IMR-90 (cell line): ENCODE results near the gene UBA3. TPM values are rescaled to one million over a fixed set of nuclear protein-coding genes. Genes with fewer than 3 reads are reported as not detected.

Experiments used
- ATAC-seq: fragments of 200-7000 bp; cut with Tn5 transposase; 2 replicates; pipeline ENCODE4 v1.9.1; 2020; ENCODE audit warnings: low read depth, mild to moderate bottlenecking, moderate library complexity
- BruUV-seq: library from RNA; stranded (reverse); fragments of 400-500 nt; replicated peaks from 2 replicates; lab custom pipeline; 2021; lab: Mats Ljungman, UMichigan
- CTCF ChIA-PET: fragments of 300-600 bp; formaldehyde crosslinking; extraction: SDS; loops from one replicate; lab custom pipeline; 2021; ENCODE audit warnings: antibody characterized with exemption; lab: Yijun Ruan, JAX
- POLR2A ChIA-PET: fragments of 300-600 bp; sonication (Branson Sonifier 250); formaldehyde crosslinking; loops from one replicate; lab custom pipeline; 2022; ENCODE audit warnings: antibody characterized with exemption; ENCODE audit not compliant: unreplicated experiment; lab: Charles Lee
- DNase-seq: peaks from one replicate; pipeline ENCODE4 v3.0.0; 2013
- H2AFZ ChIP-seq: replicated peaks from 2 replicates; pipeline ENCODE3; 2013; ENCODE audit warnings: low read length, mild to moderate bottlenecking; ENCODE audit not compliant: poor library complexity
- H2AK5ac ChIP-seq: 2 replicates; pipeline ENCODE4 v1.6.1; 2013; ENCODE audit warnings: low read depth, low read length, inconsistent platforms
- H2AK9ac ChIP-seq: replicated peaks from 2 replicates; pipeline ENCODE3; 2013; ENCODE audit warnings: mild to moderate bottlenecking, low read depth, low read length, moderate library complexity; ENCODE audit not compliant: poor library complexity
- H2BK120ac ChIP-seq: 2 replicates; pipeline ENCODE4 v1.6.1; 2013; ENCODE audit warnings: low read depth, low read length, inconsistent platforms
- H2BK15ac ChIP-seq: 3 replicates; pipeline ENCODE4 v1.6.1; 2013; ENCODE audit warnings: low read depth, low read length, inconsistent platforms
- H2BK20ac ChIP-seq: 2 replicates; pipeline ENCODE4 v1.6.1; 2013; ENCODE audit warnings: low read depth, mild to moderate bottlenecking, inconsistent platforms, low read length, moderate library complexity
- H2BK5ac ChIP-seq: 2 replicates; pipeline ENCODE4 v1.6.1; 2013; ENCODE audit warnings: mild to moderate bottlenecking, low read depth, low read length, inconsistent platforms; ENCODE audit not compliant: poor library complexity, severe bottlenecking
- H3K14ac ChIP-seq: replicated peaks from 2 replicates; pipeline ENCODE4 v1.6.1; 2013; ENCODE audit warnings: low read depth, low read length, inconsistent platforms
- H3K18ac ChIP-seq: 2 replicates; pipeline ENCODE4 v1.6.1; 2013; ENCODE audit warnings: low read depth, low read length, control low read depth
- H3K23ac ChIP-seq: 2 replicates; pipeline ENCODE4 v1.6.1; 2013; ENCODE audit warnings: low read depth, low read length, inconsistent platforms
- H3K27ac ChIP-seq: 2 replicates; pipeline ENCODE4 v1.5.1; 2013; ENCODE audit warnings: mild to moderate bottlenecking, control low read depth, low read length; ENCODE audit not compliant: insufficient read depth
- H3K27me3 ChIP-seq: 2 replicates; pipeline ENCODE4 v1.6.1; 2013; ENCODE audit warnings: low read length; ENCODE audit not compliant: control insufficient read depth, insufficient read depth
- H3K36me3 ChIP-seq: 2 replicates; pipeline ENCODE4 v1.6.1; 2013; ENCODE audit warnings: low read length, mixed read lengths; ENCODE audit not compliant: control insufficient read depth, insufficient read depth
- H3K4ac ChIP-seq: 2 replicates; pipeline ENCODE4 v1.6.1; 2013; ENCODE audit warnings: low read depth, low read length, inconsistent platforms
- H3K4me1 ChIP-seq: 2 replicates; pipeline ENCODE4 v1.6.1; 2013; ENCODE audit warnings: low read length, mixed read lengths; ENCODE audit not compliant: control insufficient read depth, insufficient read depth
- H3K4me2 ChIP-seq: 2 replicates; pipeline ENCODE4 v1.6.1; 2013; ENCODE audit warnings: low read depth, mild to moderate bottlenecking, control low read depth, low read length, moderate library complexity
- H3K4me3 ChIP-seq: 2 replicates; pipeline ENCODE4 v1.5.1; 2013; ENCODE audit warnings: low read depth, mild to moderate bottlenecking, control low read depth, low read length, moderate library complexity; ENCODE audit not compliant: insufficient read depth
- H3K56ac ChIP-seq: 2 replicates; pipeline ENCODE4 v1.6.1; 2013; ENCODE audit warnings: low read length, inconsistent platforms; ENCODE audit not compliant: insufficient read depth; ENCODE audit errors: extremely low read depth
- H3K79me1 ChIP-seq, 2 experiments: 2 replicates each; pipeline ENCODE4 v1.6.1; 2013; ENCODE audit warnings: low read length in 2 of 2, inconsistent platforms in 1 of 2, low read depth in 1 of 2
- H3K9ac ChIP-seq: 2 replicates; pipeline ENCODE4 v1.6.1; 2013; ENCODE audit warnings: low read depth, low read length, control low read depth
- H3K9me1 ChIP-seq: 2 replicates; pipeline ENCODE4 v1.6.1; 2013; ENCODE audit warnings: low read length, inconsistent platforms; ENCODE audit not compliant: insufficient read depth
- H3K9me3 ChIP-seq: 2 replicates; pipeline ENCODE4 v1.6.1; 2013; ENCODE audit warnings: low read length; ENCODE audit not compliant: control insufficient read depth, insufficient read depth
- H4K20me1 ChIP-seq: 2 replicates; pipeline ENCODE4 v1.6.1; 2013; ENCODE audit warnings: low read length, inconsistent platforms; ENCODE audit not compliant: insufficient read depth
- H4K5ac ChIP-seq: 2 replicates; pipeline ENCODE4 v1.6.1; 2013; ENCODE audit warnings: mild to moderate bottlenecking, low read depth, low read length, control low read depth
- H4K8ac ChIP-seq, 2 experiments: 2 replicates each; pipeline ENCODE4 v1.6.1; 2013; ENCODE audit warnings: low read depth in 2 of 2, low read length in 2 of 2, control low read depth in 1 of 2, inconsistent platforms in 1 of 2
- H4K91ac ChIP-seq: 2 replicates; pipeline ENCODE4 v1.6.1; 2013; ENCODE audit warnings: low read depth, low read length, inconsistent platforms; ENCODE audit not compliant: insufficient read depth
- BHLHE40 ChIP-seq: fragments of 150-350 bp; IDR thresholded peaks from 2 replicates; pipeline ENCODE4 v1.6.1; 2016; ENCODE audit warnings: mild to moderate bottlenecking, low read depth, low read length
- CEBPB ChIP-seq: IDR thresholded peaks from 2 replicates; pipeline ENCODE4 v1.6.1; 2012; ENCODE audit warnings: low read depth, low read length, improper control_type of control experiment
- CHD1 ChIP-seq: IDR thresholded peaks from 2 replicates; pipeline ENCODE4 v1.6.1; 2012; ENCODE audit warnings: low read depth, low read length, improper control_type of control experiment
- CTCF ChIP-seq: conservative IDR thresholded peaks from 2 replicates; pipeline ENCODE4 v1.5.1; 2012; ENCODE audit warnings: mild to moderate bottlenecking, low read depth, low read length, improper control_type of control experiment
- ELK1 ChIP-seq: fragments of 150-350 bp; IDR thresholded peaks from 2 replicates; pipeline ENCODE4 v1.6.1; 2016; ENCODE audit warnings: low read depth, mild to moderate bottlenecking, low read length, moderate library complexity, borderline replicate concordance
- FOS ChIP-seq: fragments of 150-350 bp; IDR thresholded peaks from 2 replicates; pipeline ENCODE4 v1.6.1; 2016; ENCODE audit warnings: low read depth, low read length
- MAFK ChIP-seq: IDR thresholded peaks from 2 replicates; pipeline ENCODE4 v1.6.1; 2012; ENCODE audit warnings: low read depth, low read length, improper control_type of control experiment
- MAZ ChIP-seq: IDR thresholded peaks from 2 replicates; pipeline ENCODE4 v1.6.1; 2012; ENCODE audit warnings: low read depth, mild to moderate bottlenecking, low read length, improper control_type of control experiment, moderate library complexity, borderline replicate concordance
- MXI1 ChIP-seq: IDR thresholded peaks from 2 replicates; pipeline ENCODE4 v1.6.1; 2012; ENCODE audit warnings: low read depth, mild to moderate bottlenecking, low read length, moderate library complexity, borderline replicate concordance
- NFE2L2 ChIP-seq: fragments of 150-350 bp; IDR thresholded peaks from 2 replicates; pipeline ENCODE4 v1.6.1; 2016; ENCODE audit warnings: low read depth, mild to moderate bottlenecking, low read length
- POLR2A ChIP-seq: IDR thresholded peaks from 2 replicates; pipeline ENCODE4 v1.6.1; 2012; ENCODE audit warnings: mild to moderate bottlenecking, low read depth, low read length
- RAD21 ChIP-seq: IDR thresholded peaks from 2 replicates; pipeline ENCODE4 v1.6.1; 2012; ENCODE audit warnings: low read length, improper control_type of control experiment
- RCOR1 ChIP-seq: IDR thresholded peaks from 2 replicates; pipeline ENCODE4 v1.6.1; 2012; ENCODE audit warnings: mild to moderate bottlenecking, low read length, improper control_type of control experiment; ENCODE audit not compliant: insufficient replicate concordance
- RFX5 ChIP-seq: IDR thresholded peaks from 2 replicates; pipeline ENCODE4 v1.8.0; 2012; ENCODE audit warnings: low read depth, mild to moderate bottlenecking, low read length, moderate library complexity
- SMC3 ChIP-seq: fragments of 150-350 bp; IDR thresholded peaks from 2 replicates; pipeline ENCODE4 v1.6.1; 2016; ENCODE audit warnings: low read depth, mild to moderate bottlenecking, antibody characterized with exemption, low read length, moderate library complexity
- USF2 ChIP-seq: fragments of 150-350 bp; IDR thresholded peaks from 2 replicates; pipeline ENCODE4 v1.6.1; 2017; ENCODE audit warnings: mild to moderate bottlenecking, antibody characterized with exemption, low read length, low read depth
- WGBS, 2 experiments: methylation state at CpG; one replicate each; pipeline versions ENCODE4 v1.1.5 to v1.1.7; 2013; ENCODE audit warnings: missing lambda C conversion rate in 2 of 2; ENCODE audit not compliant: insufficient read length in 1 of 2; ENCODE audit errors: extremely low coverage in 2 of 2; 5-methylcytosine and 5-hydroxymethylcytosine counted together
- dilution Hi-C: fragments of 300-500 bp; cut with HindIII; formaldehyde crosslinking; loops from one replicate; pipeline ENCODE4 v1.14.3; 2018; ENCODE audit warnings: low sequenced_read_pairs; ENCODE audit not compliant: unreplicated experiment
- in situ Hi-C: fragments of 300-500 bp; cut with MboI; formaldehyde crosslinking; loops from 3 replicates; pipeline ENCODE4 v1.14.3; 2019; ENCODE audit warnings: low sequenced_read_pairs, inconsistent platforms, mixed read lengths
- intact Hi-C: fragments of 100-400 bp; cut with micrococcal nuclease; formaldehyde crosslinking; loops from 2 replicates; pipeline ENCODE4 v1.10.0; 2022
- polyA plus RNA-seq, 3 experiments: library from polyadenylated mRNA; depleted of rRNA; stranded (reverse); fragments of >200 nt; gene quantifications; 2 replicates each; pipeline ENCODE4 v1.2.3, GENCODE V29; 2012; ENCODE audit warnings: low replicate concordance in 1 of 3
- total RNA-seq: library from RNA; depleted of rRNA; stranded (reverse); fragments of >200 nt; gene quantifications from 2 replicates; pipeline ENCODE4 v1.2.3, GENCODE V29; 2012

The UBA3 gene
- total and polyA plus RNA-seq, 2 of the 4 experiments (the other 2 are of a cell fraction): 51.8 to 64.3 TPM

- DNase-seq (no peak), ATAC-seq (no peak)
- BruUV-seq: no TSS peak
- WGBS, 2 experiments: no CpG with 5 or more reads among the region's 2 CpGs
- Histone ChIP-seq H3K9me1 (peaks cover 4% of the 10 kb centered on the region; the same call in 1 of the 2 replicates), H2BK15ac (no peak overlapping the region), H4K91ac (no peak overlapping the region), H3K4me1 (peaks cover 6% of the 10 kb centered on the region), H3K36me3 (peaks cover 6% of the 10 kb centered on the region), H3K4me2 (no peak overlapping the region), H2AK5ac (no peak overlapping the region), H4K5ac (no peak overlapping the region), H3K56ac (no peak overlapping the region), H3K27ac (no peak overlapping the region), H2BK5ac (no peak overlapping the region), H3K27me3 (no peaks in the 10 kb centered on the region), H3K4ac (no peak overlapping the region), H3K18ac (no peak overlapping the region), H2AFZ (no peak overlapping the region), H4K20me1 (no peaks in the 10 kb centered on the region), H4K8ac (no peak overlapping the region), H3K14ac (no peak overlapping the region), H2BK120ac (no peak overlapping the region), H3K9ac (no peak overlapping the region), H3K23ac (no peak overlapping the region), H3K9me3 (no peaks in the 10 kb centered on the region), H3K79me1 (peaks cover 0 to 30% of the 10 kb centered on the region in 2 experiments; a peak in 3 of 4 replicates), H3K4me3 (no peak overlapping the region), H2AK9ac (no peak overlapping the region), H2BK20ac (no peak overlapping the region)
- dilution Hi-C loops (no loop called here), in situ Hi-C loops (no loop called here), intact Hi-C loops (no loop called here)
- TF ChIP-seq RAD21: no peak
- TF ChIP-seq MAFK: no peak
- TF ChIP-seq RCOR1: no peak
- TF ChIP-seq RFX5: no peak
- no peak for TF ChIP-seq MAZ
- no peak for TF ChIP-seq POLR2A
- no peak for TF ChIP-seq NFE2L2
- TF ChIP-seq CHD1: no peak
- no peak for TF ChIP-seq CTCF
- no peak for TF ChIP-seq USF2
- no peak for TF ChIP-seq ELK1
- no peak for TF ChIP-seq SMC3
- no peak for TF ChIP-seq FOS
- no peak for TF ChIP-seq MXI1
- TF ChIP-seq BHLHE40: no peak
- no peak for TF ChIP-seq CEBPB
- POLR2A ChIA-PET: no interaction called here
- CTCF ChIA-PET: no interaction called here
Measured at GRCh38 chr3:69016901-69017300, 63.3 kb downstream of the UBA3 start.
